Islet of Langerhans (tissue), 1 donor: ENCODE data around the gene TMOD4.
"Not testable (repeated sequence)": the region's sequence is repeated elsewhere in the genome, so short reads cannot be mapped to it uniquely, and the experiment has no call there.

Experiments used
- FAIRE-seq: peaks from one replicate; lab custom pipeline; 2011; peaks lifted over from hg19 to GRCh38; lab: Jason Lieb, UNC

The TMOD4 gene

GRCh38 chr1:151175863-151176262 is at the start of gene TMOD4:
TMOD4 (minus strand) TSS chr1:151175981; CDS start chr1:151174875, 1,106 bp downstream.
- FAIRE-seq, result no peak

- no peak for FAIRE-seq
These were observed 46.3 kb upstream of the TMOD4 start for GRCh38 chr1:151222130-151222529.

- FAIRE-seq, result no peak
These were observed 45.8 kb upstream of the TMOD4 start for GRCh38 chr1:151221616-151222015.

- no peak for FAIRE-seq
These were observed 37.8 kb upstream of the TMOD4 start for GRCh38 chr1:151213560-151213959.

- no peak for FAIRE-seq
These were observed 36.4 kb upstream of the TMOD4 start for GRCh38 chr1:151211972-151212705.

- FAIRE-seq, result no peak
These were observed 35.0 kb upstream of the TMOD4 start for GRCh38 chr1:151210830-151211229.

- FAIRE-seq, result not testable (repeated sequence)
These were observed 29.7 kb upstream of the TMOD4 start for GRCh38 chr1:151205381-151205965.

GRCh38 chr1:151199873-151200581 is 24.2 kb upstream of the TMOD4 start:
- no peak for FAIRE-seq

- peak; percentile 38 for FAIRE-seq
These were observed 22.7 kb upstream of the TMOD4 start, which contains the start of gene PIP5K1A for GRCh38 chr1:151198254-151199127. PIP5K1A (plus strand) TSS chr1:151198552; CDS start chr1:151198997, 445 bp downstream.

GRCh38 chr1:151197863-151198253 is 22.1 kb upstream of the TMOD4 start:
- no peak for FAIRE-seq

- FAIRE-seq, result peak; percentile 27
These were observed 20.6 kb upstream of the TMOD4 start for GRCh38 chr1:151196292-151196800.

GRCh38 chr1:151194894-151195594 is 19.3 kb upstream of the TMOD4 start:
- not testable (repeated sequence) for FAIRE-seq

- FAIRE-seq, result no peak
These were observed 18.1 kb upstream of the TMOD4 start for GRCh38 chr1:151193856-151194255.

GRCh38 chr1:151193304-151193703 is 17.5 kb upstream of the TMOD4 start:
- FAIRE-seq, result no peak

- no peak for FAIRE-seq
These were observed 16.3 kb upstream of the TMOD4 start for GRCh38 chr1:151192047-151192446.

- FAIRE-seq, result no peak
These were observed 14.1 kb upstream of the TMOD4 start, which contains the start of gene VPS72 for GRCh38 chr1:151189637-151190445. VPS72 (minus strand) TSS chr1:151190197; CDS start chr1:151190121, 76 bp downstream.

- FAIRE-seq, result not testable (repeated sequence)
These were observed 12.9 kb upstream of the TMOD4 start for GRCh38 chr1:151188667-151189066.

- FAIRE-seq, result peak; percentile 78
These were observed 11.4 kb upstream of the TMOD4 start for GRCh38 chr1:151187205-151187604.

- FAIRE-seq, result no peak
These were observed 8.4 kb upstream of the TMOD4 start for GRCh38 chr1:151184211-151184610.

- FAIRE-seq, result no peak
These were observed 799 bp upstream of the TMOD4 start for GRCh38 chr1:151176514-151177045.
